GM19043 (cell line): ENCODE data around the gene CARD10.

Experiments used
- ATAC-seq: cut with Tn5 transposase; IDR thresholded peaks from one replicate; pipeline ENCODE4 v1.9.1; 2021; ENCODE audit warnings: low read depth; ENCODE audit not compliant: unreplicated experiment

The CARD10 gene

GRCh38 chr22:37443086-37443485 is 76.1 kb downstream of the CARD10 start:
- ATAC-seq: no peak

- ATAC-seq: no peak
Measured at GRCh38 chr22:37442537-37442936, 76.7 kb downstream of the CARD10 start.

GRCh38 chr22:37442135-37442534 is 77.1 kb downstream of the CARD10 start:
- no peak for ATAC-seq

GRCh38 chr22:37440875-37441274 is 78.3 kb downstream of the CARD10 start:
- no peak for ATAC-seq
